H1 (cell line): ENCODE data around the gene AHNAK2. TPM values are rescaled to one million over a fixed set of nuclear protein-coding genes. Genes with fewer than 3 reads are reported as not detected.

ENCODE experiments used
- CTCF ChIA-PET: fragments of 300-600 bp; sonication (Branson Sonifier 250); formaldehyde crosslinking; loops from one replicate; lab custom pipeline; 2021; ENCODE audit not compliant: partially characterized antibody; lab: Charles Lee
- POLR2A ChIA-PET: fragments of 300-600 bp; sonication (Branson Sonifier 250); formaldehyde crosslinking; loops from one replicate; lab custom pipeline; 2021; ENCODE audit warnings: inconsistent platforms; ENCODE audit not compliant: partially characterized antibody; lab: Charles Lee
- DNase-seq, 2 experiments: peaks; one replicate each; pipeline versions ENCODE4 v3.0.0 to v3.0.0-alpha.2; 2010 to 2022; ENCODE audit warnings: low spot score in 2 of 2, low read depth in 1 of 2, mixed read lengths in 1 of 2
- FAIRE-seq: peaks from 2 replicates; lab custom pipeline; 2011; peaks lifted over from hg19 to GRCh38; lab: Jason Lieb, UNC
- H2AFZ ChIP-seq: 2 replicates; pipeline ENCODE4 v1.8.1; 2012; ENCODE audit warnings: low read length, inconsistent platforms
- H2AK5ac ChIP-seq: 2 replicates; pipeline ENCODE4 v1.6.1; 2013; ENCODE audit warnings: low read depth, low read length
- H2BK120ac ChIP-seq: replicated peaks from 2 replicates; pipeline ENCODE3; 2013; ENCODE audit warnings: low read depth, low read length, inconsistent platforms
- H2BK12ac ChIP-seq: 2 replicates; pipeline ENCODE4 v1.6.1; 2013; ENCODE audit warnings: low read depth, low read length
- H2BK15ac ChIP-seq: 2 replicates; pipeline ENCODE4 v1.6.1; 2013; ENCODE audit warnings: low read length
- H2BK20ac ChIP-seq: 2 replicates; pipeline ENCODE4 v1.6.1; 2013; ENCODE audit warnings: low read length
- H2BK5ac ChIP-seq: 2 replicates; pipeline ENCODE4 v1.6.1; 2013; ENCODE audit warnings: low read depth, low read length
- H3K14ac ChIP-seq: 2 replicates; pipeline ENCODE4 v1.6.1; 2013; ENCODE audit warnings: inconsistent platforms; ENCODE audit not compliant: insufficient read length
- H3K18ac ChIP-seq: 2 replicates; pipeline ENCODE4 v1.6.1; 2013; ENCODE audit warnings: low read length; ENCODE audit errors: extremely low read depth
- H3K23ac ChIP-seq: 2 replicates; pipeline ENCODE4 v1.6.1; 2013; ENCODE audit warnings: inconsistent platforms; ENCODE audit not compliant: insufficient read length
- H3K23me2 ChIP-seq: 2 replicates; pipeline ENCODE4 v1.6.1; 2013; ENCODE audit warnings: low read depth, low read length
- H3K27ac ChIP-seq: 2 replicates; pipeline ENCODE4 v1.6.1; 2011; ENCODE audit warnings: low read depth, low read length, inconsistent platforms
- H3K27me3 ChIP-seq, 4 experiments: replicated peaks in 1 of 4; 1 replicate in 1 of 4; 2 replicates in 3 of 4; pipeline versions ENCODE4 v1.6.1 to v1.8.1; 2011 to 2013; ENCODE audit warnings: low read length in 3 of 4, mild to moderate bottlenecking in 3 of 4, inconsistent platforms in 2 of 4, mixed read lengths in 2 of 4, moderate library complexity in 1 of 4; ENCODE audit not compliant: control insufficient read depth in 3 of 4, insufficient read depth in 3 of 4; ENCODE audit errors: extremely low read depth in 1 of 4
- H3K36me3 ChIP-seq, 4 experiments: 2 replicates each; pipeline versions ENCODE4 v1.6.1 to v1.8.1; 2011 to 2013; ENCODE audit warnings: mild to moderate bottlenecking in 4 of 4, low read length in 3 of 4, moderate library complexity in 2 of 4, control low read depth in 1 of 4, inconsistent platforms in 1 of 4; ENCODE audit not compliant: insufficient read depth in 4 of 4, control insufficient read depth in 2 of 4
- H3K4ac ChIP-seq: replicated peaks from 2 replicates; pipeline ENCODE3; 2013; ENCODE audit warnings: low read length, low read depth, mixed read lengths, inconsistent platforms; ENCODE audit not compliant: insufficient read length
- H3K4me1 ChIP-seq, 4 experiments: replicated peaks in 1 of 4; 1 replicate in 1 of 4; 2 replicates in 3 of 4; pipeline versions ENCODE4 v1.6.1 to v1.8.1; 2011 to 2013; ENCODE audit warnings: low read length in 3 of 4, inconsistent platforms in 2 of 4, mixed read lengths in 1 of 4; ENCODE audit not compliant: insufficient read depth in 4 of 4, control insufficient read depth in 3 of 4
- H3K4me2 ChIP-seq, 2 experiments: 2 replicates each; pipeline versions ENCODE4 v1.6.1 to v1.8.1; 2011 to 2013; ENCODE audit warnings: low read depth in 2 of 2, low read length in 2 of 2, control low read depth in 1 of 2, inconsistent platforms in 1 of 2, mild to moderate bottlenecking in 1 of 2; ENCODE audit not compliant: insufficient read depth in 1 of 2
- H3K4me3 ChIP-seq, 4 experiments: fragments of 200-600, 300-600 bp in 1 of 4; sonication (generic), shearing (Covaris generic), sonication (Bioruptor Twin) in 1 of 4; 2 replicates each; pipeline versions ENCODE4 v1.5.1 to v1.8.1; 2011 to 2016; ENCODE audit warnings: low read length in 4 of 4, low read depth in 3 of 4, control low read depth in 2 of 4, inconsistent platforms in 2 of 4, mild to moderate bottlenecking in 2 of 4, mixed read lengths in 1 of 4, moderate library complexity in 1 of 4; ENCODE audit not compliant: insufficient read depth in 2 of 4; ENCODE audit errors: extremely low read depth in 1 of 4
- H3K56ac ChIP-seq: replicated peaks from 2 replicates; pipeline ENCODE3; 2013; ENCODE audit warnings: low read depth, mild to moderate bottlenecking, mixed read lengths, low read length, inconsistent platforms; ENCODE audit not compliant: insufficient read length
- H3K79me1 ChIP-seq: 2 replicates; pipeline ENCODE4 v1.6.1; 2013; ENCODE audit warnings: low read depth, low read length, control low read depth
- H3K79me2 ChIP-seq, 2 experiments: 2 replicates each; pipeline versions ENCODE4 v1.6.1 to v1.8.1; 2012 to 2013; ENCODE audit warnings: low read length in 2 of 2, mild to moderate bottlenecking in 2 of 2, inconsistent platforms in 1 of 2; ENCODE audit not compliant: insufficient read depth in 2 of 2, control insufficient read depth in 1 of 2
- H3K9ac ChIP-seq, 4 experiments: replicated peaks in 1 of 4; 1 replicate in 1 of 4; 2 replicates in 3 of 4; pipeline versions ENCODE4 v1.6.1 to v1.8.1; 2011 to 2013; ENCODE audit warnings: low read depth in 3 of 4, low read length in 3 of 4, control low read depth in 2 of 4, mild to moderate bottlenecking in 2 of 4, moderate library complexity in 2 of 4, inconsistent platforms in 1 of 4; ENCODE audit errors: extremely low read depth in 1 of 4
- H3K9me3 ChIP-seq, 2 experiments: 2 replicates each; pipeline versions ENCODE4 v1.6.1 to v1.8.1; 2012 to 2013; ENCODE audit warnings: mild to moderate bottlenecking in 2 of 2, moderate library complexity in 2 of 2, control low read depth in 1 of 2, inconsistent platforms in 1 of 2, low read depth in 1 of 2, low read length in 1 of 2, mixed read lengths in 1 of 2; ENCODE audit not compliant: insufficient read depth in 2 of 2
- H4K20me1 ChIP-seq, 2 experiments: replicated peaks in 1 of 2; 2 replicates each; pipeline versions ENCODE3 to v1.8.1; 2011 to 2013; ENCODE audit warnings: inconsistent platforms in 2 of 2, low read length in 2 of 2, mild to moderate bottlenecking in 1 of 2; ENCODE audit not compliant: insufficient read depth in 2 of 2, control insufficient read depth in 1 of 2
- H4K5ac ChIP-seq: 2 replicates; pipeline ENCODE4 v1.6.1; 2013; ENCODE audit warnings: low read length, low read depth, mixed read lengths, inconsistent platforms; ENCODE audit not compliant: insufficient read length
- H4K8ac ChIP-seq: 2 replicates; pipeline ENCODE4 v1.8.0; 2013; ENCODE audit warnings: mild to moderate bottlenecking, moderate library complexity, low read length, inconsistent platforms; ENCODE audit not compliant: insufficient read depth; ENCODE audit errors: extremely low read depth
- H4K91ac ChIP-seq: replicated peaks from 2 replicates; pipeline ENCODE3; 2013; ENCODE audit warnings: low read length, mixed read lengths, inconsistent platforms; ENCODE audit not compliant: insufficient read length
- POLR2A ChIP-seq, 2 experiments: IDR thresholded peaks; 1 replicate in 1 of 2; 2 replicates in 1 of 2; pipeline ENCODE4 v1.6.1; 2011; ENCODE audit warnings: low read depth in 2 of 2, low read length in 2 of 2, mild to moderate bottlenecking in 2 of 2; ENCODE audit errors: control extremely low read depth in 1 of 2
- SP2 ChIP-seq: IDR thresholded peaks from 2 replicates; pipeline ENCODE4 v1.6.1; 2012; ENCODE audit warnings: mild to moderate bottlenecking, low read length, inconsistent platforms
- WGBS, 2 experiments: shearing (Covaris generic) in 1 of 2; methylation state at CpG; one replicate each; pipeline versions ENCODE4 v1.1.6 to v1.1.7; 2013 to 2015; ENCODE audit warnings: low lambda C conversion rate in 2 of 2, mixed read lengths in 2 of 2, inconsistent platforms in 1 of 2, low coverage in 1 of 2, missing lambda C conversion rate in 1 of 2; ENCODE audit not compliant: insufficient replicate concordance in 2 of 2, insufficient coverage in 1 of 2, insufficient read length in 1 of 2; ENCODE audit errors: extremely low coverage in 1 of 2, missing lambda C conversion rate in 1 of 2; 5-methylcytosine and 5-hydroxymethylcytosine counted together
- polyA plus RNA-seq, 7 experiments: library from polyadenylated mRNA; depleted of rRNA in 3 of 7; stranded (reverse) in 5 of 7; unstranded in 2 of 7; fragments of >200 nt in 5 of 7; fragments of 200-250 nt in 2 of 7; gene quantifications; 1 replicate in 5 of 7; 2 replicates in 1 of 7; 4 replicates in 1 of 7; pipeline versions ENCODE4 v1.2.1 to v1.2.3, GENCODE V29; 2011 to 2013; ENCODE audit warnings: missing spikeins in 2 of 7, mixed read lengths in 2 of 7
- total RNA-seq: library from RNA; stranded (reverse); fragmentation: NEBNext Ultra II Directional; extraction: Animal tissue kit (Norgen Biotek cat#: 25700); gene quantifications from 2 replicates; pipeline ENCODE4 v1.2.1, GENCODE V29; 2021

Gene AHNAK2
- total and polyA plus RNA-seq, 2 of the 8 experiments (the other 6 are each of a cell fraction or from before 2014, with no cell fraction given), result 0.95 to 2.0 TPM

DNA sequence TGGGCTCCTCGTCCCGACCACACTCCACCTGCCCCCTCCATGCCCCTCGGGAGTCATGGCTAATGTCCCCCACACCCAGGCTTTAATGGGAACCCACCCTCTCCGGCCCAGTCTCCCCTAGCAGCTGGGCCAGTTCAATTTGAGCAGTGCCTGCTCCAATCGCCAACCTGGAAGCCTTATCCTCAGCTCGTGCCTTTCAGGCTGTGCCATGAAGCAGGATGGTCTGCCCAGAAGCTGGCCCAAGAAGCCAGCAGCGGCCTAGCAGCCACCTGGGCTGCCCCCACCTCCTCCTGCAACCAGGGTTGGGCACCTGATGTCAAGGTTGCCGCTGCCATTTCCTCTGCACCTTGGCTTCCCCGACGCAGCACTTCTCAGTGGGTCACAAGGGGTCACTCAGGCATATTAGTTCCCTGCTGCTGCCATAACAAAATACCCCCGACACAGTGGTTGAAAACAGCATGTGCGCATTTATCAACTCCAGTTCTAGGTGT, 5.1 kb upstream of the AHNAK2 start:
- peaks cover 3 to 8% of the 10 kb centered on the region in 2 experiments for H4K20me1 ChIP-seq
- no peak for DNase-seq
- no peak for TF ChIP-seq SP2
- no peak for TF ChIP-seq POLR2A (IDR thresholded peaks at IDR 0.05; ENCODE audit: control extremely low read depth in 1 of 2, low read depth in 2 of 2, low read length in 2 of 2)

More for the DNA sequence above, 5.1 kb upstream of the AHNAK2 start:
- no peak overlapping the region for H3K23ac ChIP-seq
- no peaks in the 10 kb centered on the region for H3K79me2 ChIP-seq
- no peak overlapping the region for H2BK120ac ChIP-seq
- ChIA-PET POLR2A (interaction anchor here (1.3 kb wide), 1 partner anchor 114 kb away, joined by 5 read pairs; no protein-coding TSS in a partner anchor), CTCF (interaction anchor here (1.3 to 2.6 kb wide), 3 partner anchors 8 to 62 kb away, joined by 5 to 17 read pairs (median 16); no protein-coding TSS in a partner anchor)
- H2BK12ac ChIP-seq, result 0 out of 2 replicates have a peak overlapping the region, but pooled peaks have one; percentile 80
- no peak overlapping the region for H3K56ac ChIP-seq
- no peak overlapping the region; the same call in 1 of the 2 replicates for H2BK15ac ChIP-seq
- no peak overlapping the region for H2AK5ac ChIP-seq
- no peak overlapping the region for H3K18ac ChIP-seq
- peaks cover 0 to 3% of the 10 kb centered on the region in 2 experiments; a peak in 1 of 4 replicates for H3K9me3 ChIP-seq
- no peak overlapping the region for H4K5ac ChIP-seq
- H3K4ac ChIP-seq, result no peak overlapping the region
- no peak overlapping the region for H4K8ac ChIP-seq
- H2BK20ac ChIP-seq, result 0 out of 2 replicates have a peak overlapping the region, but pooled peaks have one; percentile 10
- H2BK5ac ChIP-seq, result peak overlapping the region; percentile 54; the same call in 1 of the 2 replicates
- no peak for FAIRE-seq
- no peak overlapping the region for H3K9ac ChIP-seq
- no peak overlapping the region for H3K14ac ChIP-seq
- H3K27me3 ChIP-seq, result peaks cover 4 to 20% (median 15%) of the 10 kb centered on the region in 4 experiments
- no peak overlapping the region for H2AFZ ChIP-seq
- WGBS, 2 experiments, result 85% methylated on average over 12 of the region's 12 CpGs; no CpG with 5 or more reads in 1 of the 2 experiments
- H3K4me3 ChIP-seq, result no peak overlapping the region
- H3K79me1 ChIP-seq, result no peaks in the 10 kb centered on the region
- no peak overlapping the region for H3K4me2 ChIP-seq
- no peaks in the 10 kb centered on the region; a peak in 1 of 8 replicates for H3K36me3 ChIP-seq
- H3K23me2 ChIP-seq, result peaks cover 9% of the 10 kb centered on the region; the same call in 1 of the 2 replicates
- no peak overlapping the region for H3K27ac ChIP-seq
- H3K4me1 ChIP-seq, result peaks cover 0 to 13% (median 7%) of the 10 kb centered on the region in 4 experiments; a peak in 5 of 7 replicates
- H4K91ac ChIP-seq, result peak overlapping the region; percentile 80
